Mucosa of stomach (tissue), 1 donor: ENCODE data around the gene LRBA.

Experiments used
- H3K27me3 ChIP-seq: one replicate; pipeline ENCODE4 v1.7.0; 2013; ENCODE audit warnings: mild to moderate bottlenecking, low read length; ENCODE audit not compliant: control insufficient read depth, insufficient read depth
- H3K36me3 ChIP-seq: one replicate; pipeline ENCODE4 v1.7.0; 2013; ENCODE audit warnings: low read length; ENCODE audit not compliant: control insufficient read depth, insufficient read depth
- H3K4me1 ChIP-seq: one replicate; pipeline ENCODE4 v1.7.0; 2013; ENCODE audit warnings: mild to moderate bottlenecking, low read length; ENCODE audit not compliant: control insufficient read depth, insufficient read depth
- H3K4me3 ChIP-seq: one replicate; pipeline ENCODE4 v1.7.0; 2013; ENCODE audit warnings: low read length
- H3K9ac ChIP-seq: one replicate; pipeline ENCODE4 v1.7.0; 2013; ENCODE audit warnings: mild to moderate bottlenecking, low read length, moderate library complexity
- H3K9me3 ChIP-seq: one replicate; pipeline ENCODE4 v1.7.0; 2013; ENCODE audit warnings: mild to moderate bottlenecking, low read length, moderate library complexity; ENCODE audit not compliant: control insufficient read depth
- donor health status: Pancreatic carcinoma.

Gene LRBA

GRCh38 chr4:150501009-150501727 is 513.9 kb downstream of the LRBA start:
- no peaks in the 10 kb centered on the region for H3K36me3 ChIP-seq
- no peak overlapping the region for H3K9ac ChIP-seq
- no peak overlapping the region for H3K4me3 ChIP-seq
- H3K9me3 ChIP-seq: no peaks in the 10 kb centered on the region
- H3K4me1 ChIP-seq: no peaks in the 10 kb centered on the region
- no peaks in the 10 kb centered on the region for H3K27me3 ChIP-seq

GRCh38 chr4:150497612-150498011 is 517.5 kb downstream of the LRBA start:
- no peaks in the 10 kb centered on the region for H3K27me3 ChIP-seq

GRCh38 chr4:150495550-150495949 is 519.5 kb downstream of the LRBA start:
- Histone ChIP-seq H3K4me3 (no peak overlapping the region), H3K36me3 (no peaks in the 10 kb centered on the region), H3K9me3 (no peaks in the 10 kb centered on the region), H3K4me1 (no peaks in the 10 kb centered on the region), H3K9ac (no peak overlapping the region), H3K27me3 (no peaks in the 10 kb centered on the region)

More at GRCh38 chr4:150497612-150498011, 517.5 kb downstream of the LRBA start:
- Histone ChIP-seq H3K9ac (no peak overlapping the region), H3K4me1 (no peaks in the 10 kb centered on the region), H3K9me3 (no peaks in the 10 kb centered on the region), H3K4me3 (no peak overlapping the region), H3K36me3 (no peaks in the 10 kb centered on the region)

- no peaks in the 10 kb centered on the region for H3K9me3 ChIP-seq
- no peaks in the 10 kb centered on the region for H3K27me3 ChIP-seq
- H3K36me3 ChIP-seq: no peaks in the 10 kb centered on the region
- no peaks in the 10 kb centered on the region for H3K4me1 ChIP-seq
- H3K9ac ChIP-seq: no peak overlapping the region
- no peak overlapping the region for H3K4me3 ChIP-seq
These were observed 521.2 kb downstream of the LRBA start for GRCh38 chr4:150493851-150494250.

- no peaks in the 10 kb centered on the region for H3K27me3 ChIP-seq
- no peaks in the 10 kb centered on the region for H3K36me3 ChIP-seq
- no peaks in the 10 kb centered on the region for H3K9me3 ChIP-seq
- H3K4me1 ChIP-seq: no peaks in the 10 kb centered on the region
- H3K4me3 ChIP-seq: no peak overlapping the region
- H3K9ac ChIP-seq: no peak overlapping the region
These were observed 523.7 kb downstream of the LRBA start for GRCh38 chr4:150491132-150492049.

GRCh38 chr4:150482581-150482980 is 532.5 kb downstream of the LRBA start:
- no peaks in the 10 kb centered on the region for H3K36me3 ChIP-seq
- no peaks in the 10 kb centered on the region for H3K4me1 ChIP-seq
- no peak overlapping the region for H3K9ac ChIP-seq
- H3K27me3 ChIP-seq: no peaks in the 10 kb centered on the region
- H3K9me3 ChIP-seq: no peaks in the 10 kb centered on the region
- no peak overlapping the region for H3K4me3 ChIP-seq

- H3K9me3 ChIP-seq: no peaks in the 10 kb centered on the region
- no peak overlapping the region for H3K9ac ChIP-seq
- no peak overlapping the region for H3K4me3 ChIP-seq
- no peaks in the 10 kb centered on the region for H3K4me1 ChIP-seq
- H3K36me3 ChIP-seq: no peaks in the 10 kb centered on the region
- no peaks in the 10 kb centered on the region for H3K27me3 ChIP-seq
These were observed 535.4 kb downstream of the LRBA start for GRCh38 chr4:150479657-150480056.

- Histone ChIP-seq H3K9ac (no peak overlapping the region), H3K4me3 (no peak overlapping the region), H3K4me1 (no peaks in the 10 kb centered on the region), H3K36me3 (no peaks in the 10 kb centered on the region), H3K9me3 (no peaks in the 10 kb centered on the region), H3K27me3 (no peaks in the 10 kb centered on the region)
These were observed 537.2 kb downstream of the LRBA start for GRCh38 chr4:150477869-150478268.

- Histone ChIP-seq H3K9ac (no peak overlapping the region), H3K4me3 (no peak overlapping the region), H3K9me3 (no peaks in the 10 kb centered on the region), H3K36me3 (no peaks in the 10 kb centered on the region), H3K4me1 (no peaks in the 10 kb centered on the region), H3K27me3 (no peaks in the 10 kb centered on the region)
These were observed 538.3 kb downstream of the LRBA start for GRCh38 chr4:150476776-150477175.

- H3K36me3 ChIP-seq: no peaks in the 10 kb centered on the region
- no peak overlapping the region for H3K9ac ChIP-seq
- no peak overlapping the region for H3K4me3 ChIP-seq
- no peaks in the 10 kb centered on the region for H3K27me3 ChIP-seq
- no peaks in the 10 kb centered on the region for H3K4me1 ChIP-seq
- no peaks in the 10 kb centered on the region for H3K9me3 ChIP-seq
These were observed 539.3 kb downstream of the LRBA start for GRCh38 chr4:150475763-150476162.

GRCh38 chr4:150464523-150464922 is 550.6 kb downstream of the LRBA start:
- Histone ChIP-seq H3K36me3 (no peaks in the 10 kb centered on the region), H3K9me3 (no peaks in the 10 kb centered on the region), H3K4me3 (no peak overlapping the region), H3K27me3 (no peaks in the 10 kb centered on the region), H3K4me1 (no peaks in the 10 kb centered on the region), H3K9ac (no peak overlapping the region)

- Histone ChIP-seq H3K4me3 (no peak overlapping the region), H3K9ac (no peak overlapping the region), H3K36me3 (no peaks in the 10 kb centered on the region), H3K9me3 (no peaks in the 10 kb centered on the region), H3K27me3 (no peaks in the 10 kb centered on the region), H3K4me1 (no peaks in the 10 kb centered on the region)
These were observed 552.3 kb downstream of the LRBA start for GRCh38 chr4:150462743-150463142.
